Activated naive CD8-positive, alpha-beta T cell (primary cell): ENCODE data around the gene KPRP.

Experiments used
- H3K27ac Mint-ChIP-seq: one replicate; pipeline ENCODE4 v1.8.0; 2021; ENCODE audit warnings: mixed read lengths
- H3K27me3 Mint-ChIP-seq: one replicate; pipeline ENCODE4 v1.8.0; 2021; ENCODE audit warnings: mixed read lengths
- H3K36me3 Mint-ChIP-seq: one replicate; pipeline ENCODE4 v1.8.0; 2021; ENCODE audit warnings: mixed read lengths
- H3K4me1 Mint-ChIP-seq: one replicate; pipeline ENCODE4 v1.8.0; 2021; ENCODE audit warnings: low read depth, mixed read lengths
- H3K4me3 Mint-ChIP-seq: one replicate; pipeline ENCODE4 v1.8.0; 2021; ENCODE audit warnings: mild to moderate bottlenecking, mixed read lengths
- H3K9me3 Mint-ChIP-seq: one replicate; pipeline ENCODE4 v1.8.0; 2021; ENCODE audit warnings: low read depth, mixed read lengths

The KPRP gene

DNA sequence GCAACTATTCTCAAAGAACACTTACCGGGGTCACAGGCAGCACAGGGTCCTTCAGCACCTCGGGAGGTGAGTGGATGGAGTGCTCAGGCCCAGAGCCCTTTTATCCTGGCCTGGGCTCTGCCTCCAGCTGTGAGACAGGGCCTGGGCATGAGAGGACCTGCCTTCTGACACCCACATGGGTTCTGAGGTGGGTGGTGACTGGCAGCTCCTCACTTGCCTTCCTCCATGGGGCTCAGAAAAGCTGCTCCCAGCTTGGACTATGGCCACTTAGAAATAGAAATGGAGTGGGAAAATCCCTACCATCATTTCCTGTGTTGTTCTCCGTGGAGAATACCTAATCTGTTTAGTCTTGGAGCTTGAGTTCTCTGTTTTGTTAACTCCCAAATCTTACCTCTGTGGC lies 48.8 kb downstream of the KPRP start, which contains the start of gene LCE1C:
Gene LCE1C, minus strand, starts transcription at position 76 of the 400 bp plus-strand sequence. CDS start 1,173 bp downstream, outside the sequence.
- peaks cover 19% of the 10 kb centered on the region for H3K27me3 Mint-ChIP-seq
- H3K27ac Mint-ChIP-seq = no peak within 1 kb of the TSS
- H3K36me3 Mint-ChIP-seq = no peaks in the 10 kb centered on the region

GRCh38 chr1:152811050-152811449 lies 53.2 kb downstream of the KPRP start:
- Mint-ChIP-seq H3K9me3 (peaks cover 5% of the 10 kb centered on the region), H3K4me3 (no peak overlapping the region), H3K36me3 (peaks cover 3% of the 10 kb centered on the region)

More for the DNA sequence above, 48.8 kb downstream of the KPRP start, which contains the start of gene LCE1C:
- no peaks in the 10 kb centered on the region for H3K4me1 Mint-ChIP-seq
- H3K9me3 Mint-ChIP-seq = peaks cover 3% of the 10 kb centered on the region
- no peak within 1 kb of the TSS for H3K4me3 Mint-ChIP-seq

More at GRCh38 chr1:152811050-152811449, 53.2 kb downstream of the KPRP start:
- no peaks in the 10 kb centered on the region for H3K4me1 Mint-ChIP-seq
- no peak overlapping the region for H3K27ac Mint-ChIP-seq
- H3K27me3 Mint-ChIP-seq = peaks cover 15% of the 10 kb centered on the region
